Measurements from ENCODE around the gene GPR158.

Gene GPR158

GRCh38 chr10:25564351-25564750, 389.6 kb downstream of the GPR158 start:
- no peak for DNase-seq (ENCODE audit: extremely low read depth in 1 of 2, low read depth in 1 of 2)

GRCh38 chr10:25565570-25565969, 390.8 kb downstream of the GPR158 start:
- DNase-seq (ENCODE audit: extremely low read depth in 1 of 2, low read depth in 1 of 2), result no peak

- DNase-seq (ENCODE audit: extremely low read depth in 1 of 2, low read depth in 1 of 2), result no peak
Observed at GRCh38 chr10:25573316-25573715, 398.5 kb downstream of the GPR158 start.

GRCh38 chr10:25575343-25575742, 400.5 kb downstream of the GPR158 start:
- no peak for DNase-seq (ENCODE audit: extremely low read depth in 1 of 2, low read depth in 1 of 2)

DNA sequence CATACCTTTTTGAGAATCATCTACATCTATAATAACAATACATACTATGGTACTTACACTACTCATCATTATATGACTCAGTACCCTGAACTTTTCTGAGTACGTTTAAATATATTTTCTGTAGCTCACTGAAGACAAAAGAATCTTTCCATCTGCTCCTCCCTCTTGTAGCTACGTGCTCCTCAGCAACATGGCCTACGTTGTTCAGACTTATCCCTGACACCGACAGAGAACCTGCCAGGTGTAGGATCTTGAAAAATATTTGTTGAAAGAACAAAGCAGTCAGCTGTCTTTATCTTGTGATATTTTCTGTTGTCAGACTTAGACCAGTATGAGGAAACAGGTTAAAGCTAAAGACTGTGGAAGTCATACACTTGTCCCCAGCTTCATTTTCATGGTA, 403.3 kb downstream of the GPR158 start:
- no peak for DNase-seq (ENCODE audit: extremely low read depth in 1 of 2, low read depth in 1 of 2)

GRCh38 chr10:25582961-25583360, 408.2 kb downstream of the GPR158 start:
- DNase-seq (ENCODE audit: extremely low read depth in 1 of 2, low read depth in 1 of 2), result no peak

DNA sequence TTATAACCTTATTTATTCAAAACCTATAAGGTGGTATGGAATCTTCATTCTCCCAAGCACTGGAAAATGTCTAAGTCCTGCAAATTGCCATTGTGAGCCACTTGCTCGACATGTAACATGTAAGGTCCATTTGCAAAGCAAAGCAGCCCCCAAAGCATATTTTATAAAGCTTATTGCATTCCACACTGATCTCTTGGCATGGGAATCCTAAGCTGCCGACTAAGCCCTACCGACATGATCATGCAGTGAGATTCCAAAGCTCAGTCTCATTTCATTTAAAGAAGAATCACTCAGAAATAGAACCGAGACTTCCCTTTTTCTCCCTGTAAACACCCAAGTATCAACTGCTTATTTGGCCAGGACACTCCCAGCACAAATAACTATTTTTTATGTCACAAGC, 425.9 kb downstream of the GPR158 start:
- DNase-seq (ENCODE audit: extremely low read depth in 1 of 2, low read depth in 1 of 2), result no peak

DNA sequence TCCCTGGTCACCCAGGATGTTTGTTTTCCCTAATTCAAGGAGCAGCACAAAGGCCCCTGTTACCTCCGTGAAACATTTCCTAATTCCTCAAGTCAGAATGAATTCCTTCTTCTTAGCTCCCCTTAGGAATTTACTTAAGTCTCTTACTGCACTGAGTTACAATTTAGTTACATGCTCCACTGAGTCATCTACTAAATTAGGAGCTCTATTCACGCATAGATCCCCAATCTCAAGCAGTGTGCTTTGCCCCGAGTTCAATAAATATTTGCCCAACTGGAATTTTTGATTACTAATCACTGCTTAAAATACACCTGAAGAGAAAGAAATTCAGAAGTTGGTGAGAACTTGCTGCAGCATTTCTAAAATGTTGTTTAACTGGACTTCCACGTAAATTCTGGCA, 429.8 kb downstream of the GPR158 start:
- no peak for DNase-seq (ENCODE audit: extremely low read depth in 1 of 2, low read depth in 1 of 2)

GRCh38 chr10:25614652-25615051, 439.9 kb downstream of the GPR158 start:
- no peak for DNase-seq (ENCODE audit: extremely low read depth in 1 of 2, low read depth in 1 of 2)

GRCh38 chr10:25615926-25616325, 441.1 kb downstream of the GPR158 start:
- no peak for DNase-seq (ENCODE audit: extremely low read depth in 1 of 2, low read depth in 1 of 2)

GRCh38 chr10:25616903-25617592, 442.2 kb downstream of the GPR158 start:
- no peak for DNase-seq (ENCODE audit: extremely low read depth in 1 of 2, low read depth in 1 of 2)

- DNase-seq (ENCODE audit: extremely low read depth in 1 of 2, low read depth in 1 of 2), result no peak
Observed at GRCh38 chr10:25627606-25628005, 452.8 kb downstream of the GPR158 start.

- no peak for DNase-seq (ENCODE audit: extremely low read depth in 1 of 2, low read depth in 1 of 2)
Observed at GRCh38 chr10:25629333-25629732, 454.5 kb downstream of the GPR158 start.

DNA sequence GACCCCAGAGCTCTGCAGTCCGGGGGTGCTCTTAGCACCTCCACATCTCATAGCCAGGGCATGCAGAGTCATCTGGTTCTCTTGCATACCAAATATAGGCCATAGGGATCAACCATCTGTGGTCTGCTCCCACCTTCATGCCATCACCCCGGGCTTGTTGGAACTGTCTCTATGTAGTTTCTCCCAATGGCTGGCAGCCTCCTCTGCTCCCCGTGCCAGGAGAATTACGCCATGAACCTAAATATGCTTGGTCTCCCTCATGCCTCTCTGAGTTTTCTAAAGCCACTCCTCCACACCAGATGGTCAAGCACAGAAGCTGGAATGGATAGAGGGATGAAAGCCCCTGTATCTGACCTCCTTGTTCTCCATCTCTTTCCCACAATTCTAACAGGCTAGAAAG, 456.7 kb downstream of the GPR158 start:
- no peak for DNase-seq (ENCODE audit: extremely low read depth in 1 of 2, low read depth in 1 of 2)

GRCh38 chr10:25632802-25633201, 458.0 kb downstream of the GPR158 start:
- no peak for DNase-seq (ENCODE audit: extremely low read depth in 1 of 2, low read depth in 1 of 2)

- DNase-seq (ENCODE audit: extremely low read depth in 1 of 2, low read depth in 1 of 2), result no peak
Observed at GRCh38 chr10:25633542-25633941, 458.7 kb downstream of the GPR158 start.

GRCh38 chr10:25639646-25640045, 464.8 kb downstream of the GPR158 start:
- DNase-seq (ENCODE audit: extremely low read depth in 1 of 2, low read depth in 1 of 2), result no peak

DNA sequence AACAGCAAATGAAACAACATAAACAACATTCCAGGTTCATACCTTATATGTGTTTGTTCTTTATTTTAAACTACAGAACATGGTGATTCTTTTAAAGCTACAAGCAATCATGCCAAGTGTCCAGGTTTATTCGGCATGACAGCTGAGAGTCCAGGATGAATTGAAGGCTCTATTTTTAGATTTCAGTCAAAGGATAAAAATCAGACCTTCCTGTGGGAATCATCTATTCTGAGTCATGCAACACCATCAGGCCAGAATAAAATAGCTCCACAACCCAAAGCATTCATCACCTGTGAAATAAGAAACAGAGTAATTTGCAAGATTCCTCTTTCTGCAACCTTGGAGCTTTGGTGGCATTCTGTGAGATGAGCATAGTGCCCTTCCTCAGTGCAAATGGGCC, 466.8 kb downstream of the GPR158 start:
- no peak for DNase-seq (ENCODE audit: extremely low read depth in 1 of 2, low read depth in 1 of 2)

DNA sequence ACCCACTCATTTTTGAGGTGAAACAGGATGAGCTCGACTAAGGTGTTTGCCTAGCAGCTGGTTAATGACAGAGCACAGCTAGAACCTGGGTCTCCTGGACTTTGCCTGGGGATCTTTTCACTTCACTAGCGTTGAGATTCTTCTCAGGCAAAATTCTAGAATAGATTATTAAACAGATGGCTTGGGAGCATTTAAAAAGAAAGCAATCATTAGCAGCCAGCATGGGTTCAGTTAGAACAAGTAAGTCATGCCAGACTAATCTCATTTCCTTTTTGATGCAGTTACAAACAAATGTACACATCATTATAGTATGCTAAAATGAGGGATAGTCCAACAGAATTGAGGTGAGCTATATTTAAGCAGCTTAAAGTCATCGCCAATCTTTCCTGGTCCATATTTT, 467.9 kb downstream of the GPR158 start:
- DNase-seq (ENCODE audit: extremely low read depth in 1 of 2, low read depth in 1 of 2), result no peak

DNA sequence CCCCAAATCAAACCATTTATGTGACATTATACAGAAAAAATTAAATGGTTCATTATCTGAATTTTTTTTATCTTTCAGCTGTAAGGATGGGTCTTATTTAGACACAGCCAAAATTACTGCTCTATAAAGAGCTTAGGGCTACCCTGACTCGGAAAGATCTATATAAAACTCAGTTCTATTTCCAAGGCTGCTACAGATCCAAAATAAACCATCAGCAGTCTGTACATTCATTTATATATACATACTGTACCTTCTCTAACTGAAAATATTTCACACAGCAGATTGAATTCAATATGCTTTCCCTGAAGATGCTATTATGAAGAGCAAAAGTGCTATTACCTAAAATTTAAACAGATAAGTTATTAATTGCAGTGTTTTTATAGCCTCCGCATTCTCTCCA, 471.6 kb downstream of the GPR158 start:
- no peak for DNase-seq (ENCODE audit: extremely low read depth in 1 of 2, low read depth in 1 of 2)

- no peak for DNase-seq (ENCODE audit: extremely low read depth in 1 of 2, low read depth in 1 of 2)
Observed at GRCh38 chr10:25651534-25651933, 476.7 kb downstream of the GPR158 start.
